ENCODE data around the gene PPP3CA.

PPP3CA gene

GRCh38 chr4:101175896-101176676 lies 171.2 kb downstream of the PPP3CA start:
- H3K9me3 Mint-ChIP-seq, result no peaks in the 10 kb centered on the region
- H3K4me3 Mint-ChIP-seq, result no peak overlapping the region
- ATAC-seq (no peak), DNase-seq (no peak)
- peaks cover 29% of the 10 kb centered on the region for H3K4me1 Mint-ChIP-seq
- H3K27ac Mint-ChIP-seq, result no peak overlapping the region
- no peaks in the 10 kb centered on the region for H3K27me3 Mint-ChIP-seq

- ATAC-seq (no peak), DNase-seq (no peak)
- H3K27me3 Mint-ChIP-seq, result no peaks in the 10 kb centered on the region
- no peak overlapping the region for H3K4me3 Mint-ChIP-seq
- H3K27ac Mint-ChIP-seq, result no peak overlapping the region
- H3K4me1 Mint-ChIP-seq, result peaks cover 29% of the 10 kb centered on the region
- H3K9me3 Mint-ChIP-seq, result no peaks in the 10 kb centered on the region
Measured at GRCh38 chr4:101174679-101175345, 172.5 kb downstream of the PPP3CA start.

GRCh38 chr4:101172369-101172768 lies 175.0 kb downstream of the PPP3CA start:
- no peak for DNase-seq
- no peak for ATAC-seq
- Mint-ChIP-seq H3K4me3 (no peak overlapping the region), H3K27ac (no peak overlapping the region), H3K9me3 (no peaks in the 10 kb centered on the region), H3K27me3 (no peaks in the 10 kb centered on the region), H3K4me1 (peaks cover 23% of the 10 kb centered on the region)

GRCh38 chr4:101171747-101172146 lies 175.6 kb downstream of the PPP3CA start:
- H3K27ac Mint-ChIP-seq, result no peak overlapping the region
- no peak for ATAC-seq

GRCh38 chr4:101169044-101170014 lies 178.0 kb downstream of the PPP3CA start:
- H3K27ac Mint-ChIP-seq, result no peak overlapping the region
- H3K27me3 Mint-ChIP-seq, result no peaks in the 10 kb centered on the region
- no peak overlapping the region for H3K4me3 Mint-ChIP-seq
- ATAC-seq (peak; percentile 99), DNase-seq (peak; percentile 48 to 70)
- no peaks in the 10 kb centered on the region for H3K4me1 Mint-ChIP-seq
- H3K9me3 Mint-ChIP-seq, result no peaks in the 10 kb centered on the region

More at GRCh38 chr4:101171747-101172146, 175.6 kb downstream of the PPP3CA start:
- Mint-ChIP-seq H3K4me3 (no peak overlapping the region), H3K4me1 (peaks cover 17% of the 10 kb centered on the region), H3K27me3 (no peaks in the 10 kb centered on the region), H3K9me3 (no peaks in the 10 kb centered on the region)
- DNase-seq, result no peak

GRCh38 chr4:101163936-101164335 lies 183.4 kb downstream of the PPP3CA start:
- Mint-ChIP-seq H3K27ac (peak overlapping the region in 1 of 2 donors; percentile 54), H3K27me3 (no peaks in the 10 kb centered on the region), H3K4me1 (peaks cover 16% of the 10 kb centered on the region), H3K9me3 (no peaks in the 10 kb centered on the region), H3K4me3 (no peak overlapping the region)
- ATAC-seq (no peak), DNase-seq (no peak)

GRCh38 chr4:101162990-101163380 lies 184.3 kb downstream of the PPP3CA start:
- DNase-seq (no peak), ATAC-seq (no peak)
- peaks cover 21% of the 10 kb centered on the region for H3K4me1 Mint-ChIP-seq
- H3K27me3 Mint-ChIP-seq, result no peaks in the 10 kb centered on the region
- H3K9me3 Mint-ChIP-seq, result no peaks in the 10 kb centered on the region
- H3K27ac Mint-ChIP-seq, result no peak overlapping the region
- no peak overlapping the region for H3K4me3 Mint-ChIP-seq

GRCh38 chr4:101160792-101161592 lies 186.3 kb downstream of the PPP3CA start:
- Mint-ChIP-seq H3K27ac (no peak overlapping the region), H3K27me3 (no peaks in the 10 kb centered on the region), H3K9me3 (no peaks in the 10 kb centered on the region), H3K4me1 (peaks cover 39% of the 10 kb centered on the region), H3K4me3 (no peak overlapping the region)
- ATAC-seq (no peak), DNase-seq (no peak)

GRCh38 chr4:101158507-101158906 lies 188.8 kb downstream of the PPP3CA start:
- no peak for ATAC-seq
- Mint-ChIP-seq H3K9me3 (no peaks in the 10 kb centered on the region), H3K27me3 (no peaks in the 10 kb centered on the region), H3K4me3 (no peak overlapping the region), H3K4me1 (peaks cover 57% of the 10 kb centered on the region), H3K27ac (no peak overlapping the region)
- peak in 1 of 2 donors; percentile 13 for DNase-seq

GRCh38 chr4:101158134-101158482 lies 189.2 kb downstream of the PPP3CA start:
- Mint-ChIP-seq H3K9me3 (no peaks in the 10 kb centered on the region), H3K27ac (no peak overlapping the region), H3K27me3 (no peaks in the 10 kb centered on the region), H3K4me3 (no peak overlapping the region), H3K4me1 (peaks cover 56% of the 10 kb centered on the region)
- ATAC-seq (no peak), DNase-seq (no peak)

- Mint-ChIP-seq H3K27ac (peak overlapping the region in 1 of 2 donors; percentile 49), H3K4me1 (peaks cover 56% of the 10 kb centered on the region), H3K9me3 (no peaks in the 10 kb centered on the region), H3K4me3 (peak overlapping the region in 1 of 2 donors; percentile 14), H3K27me3 (no peaks in the 10 kb centered on the region)
- no peak for ATAC-seq
- no peak for DNase-seq
Measured at GRCh38 chr4:101157415-101158133, 189.8 kb downstream of the PPP3CA start.

GRCh38 chr4:101156619-101157310 lies 190.6 kb downstream of the PPP3CA start:
- Mint-ChIP-seq H3K27me3 (no peaks in the 10 kb centered on the region), H3K4me1 (peaks cover 56% of the 10 kb centered on the region), H3K9me3 (no peaks in the 10 kb centered on the region), H3K27ac (peak overlapping the region; percentile 87 to 92), H3K4me3 (peak overlapping the region; percentile 71 to 81)
- peak in 1 of 2 donors; percentile 15 for DNase-seq
- peak; percentile 25 for ATAC-seq

- DNase-seq (peak; percentile 2 to 43), ATAC-seq (peak; percentile 97)
- Mint-ChIP-seq H3K4me3 (peak overlapping the region; percentile 71 to 81), H3K27me3 (no peaks in the 10 kb centered on the region), H3K9me3 (no peaks in the 10 kb centered on the region), H3K4me1 (peaks cover 56% of the 10 kb centered on the region), H3K27ac (peak overlapping the region; percentile 88 to 92)
Measured at GRCh38 chr4:101155945-101156344, 191.4 kb downstream of the PPP3CA start.

- Mint-ChIP-seq H3K4me1 (peaks cover 56% of the 10 kb centered on the region), H3K27ac (no peak overlapping the region), H3K27me3 (no peaks in the 10 kb centered on the region), H3K9me3 (no peaks in the 10 kb centered on the region), H3K4me3 (no peak overlapping the region)
- ATAC-seq (no peak), DNase-seq (no peak)
Measured at GRCh38 chr4:101155368-101155767, 192.0 kb downstream of the PPP3CA start.
